ENCODE measurements around the gene CD47. TPM values are rescaled to one million over a fixed set of nuclear protein-coding genes. Genes with fewer than 3 reads are reported as not detected.

The CD47 gene
- total RNA-seq, 1 donor from 2014 or later = 60.0 TPM

DNA sequence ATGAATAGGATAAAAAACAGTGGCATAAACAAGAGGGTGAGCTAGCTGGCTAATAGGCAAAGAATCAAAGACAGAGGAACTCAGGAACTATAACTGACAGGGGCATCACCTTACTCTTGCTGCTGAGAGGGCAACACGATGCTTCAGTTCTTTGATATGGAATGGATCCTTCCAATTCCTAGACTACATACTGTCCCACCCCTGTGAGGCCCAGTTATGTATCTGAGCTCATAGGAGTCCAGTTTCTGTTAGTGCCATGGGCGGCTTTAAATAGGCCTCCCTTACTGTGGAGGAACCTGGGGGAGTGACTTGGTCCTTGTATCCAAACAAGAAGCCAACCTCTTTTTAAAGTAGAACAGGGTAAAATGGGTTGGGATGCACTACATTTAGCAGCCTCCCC lies 37.3 kb downstream of the CD47 start:
- peaks cover 1% of the 10 kb centered on the region for H3K36me3 ChIP-seq (ENCODE audit: control insufficient read depth, insufficient read depth, low read length)
- FAIRE-seq (no peak), DNase-seq (ENCODE audit: low read depth) (no peak)
- TF ChIP-seq, protein P1, sequence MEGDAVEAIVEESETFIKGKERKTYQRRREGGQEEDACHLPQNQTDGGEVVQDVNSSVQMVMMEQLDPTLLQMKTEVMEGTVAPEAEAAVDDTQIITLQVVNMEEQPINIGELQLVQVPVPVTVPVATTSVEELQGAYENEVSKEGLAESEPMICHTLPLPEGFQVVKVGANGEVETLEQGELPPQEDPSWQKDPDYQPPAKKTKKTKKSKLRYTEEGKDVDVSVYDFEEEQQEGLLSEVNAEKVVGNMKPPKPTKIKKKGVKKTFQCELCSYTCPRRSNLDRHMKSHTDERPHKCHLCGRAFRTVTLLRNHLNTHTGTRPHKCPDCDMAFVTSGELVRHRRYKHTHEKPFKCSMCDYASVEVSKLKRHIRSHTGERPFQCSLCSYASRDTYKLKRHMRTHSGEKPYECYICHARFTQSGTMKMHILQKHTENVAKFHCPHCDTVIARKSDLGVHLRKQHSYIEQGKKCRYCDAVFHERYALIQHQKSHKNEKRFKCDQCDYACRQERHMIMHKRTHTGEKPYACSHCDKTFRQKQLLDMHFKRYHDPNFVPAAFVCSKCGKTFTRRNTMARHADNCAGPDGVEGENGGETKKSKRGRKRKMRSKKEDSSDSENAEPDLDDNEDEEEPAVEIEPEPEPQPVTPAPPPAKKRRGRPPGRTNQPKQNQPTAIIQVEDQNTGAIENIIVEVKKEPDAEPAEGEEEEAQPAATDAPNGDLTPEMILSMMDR (IDR thresholded peaks at IDR 0.05; ENCODE audit: insufficient read depth, low read length, severe bottlenecking) = no peak
- H3K4me3 ChIP-seq (ENCODE audit: low read depth, low read length) = no peak overlapping the region
- no peaks in the 10 kb centered on the region for H3K27me3 ChIP-seq (ENCODE audit: control insufficient read depth, insufficient read depth, low read length)

DNA sequence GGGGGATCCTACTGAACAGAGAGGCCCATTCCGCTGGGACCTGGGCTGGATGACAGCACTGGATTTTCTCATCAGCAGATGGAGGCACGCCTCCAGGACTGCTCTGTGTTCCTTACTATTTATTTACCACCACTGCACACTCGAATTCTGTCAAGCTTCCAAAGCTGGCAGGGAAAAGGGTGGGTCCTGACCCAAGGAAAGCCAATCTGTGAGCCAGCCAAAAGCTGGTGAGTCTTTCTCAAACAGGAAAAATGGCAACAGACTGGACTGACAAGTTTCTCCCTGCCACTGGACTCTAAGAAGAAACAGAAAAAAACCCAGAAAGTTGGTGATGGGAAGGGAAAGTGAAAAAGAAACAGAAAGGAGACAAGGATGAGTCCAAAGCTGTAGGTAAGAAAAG lies 37.8 kb downstream of the CD47 start:
- FAIRE-seq = no peak

DNA sequence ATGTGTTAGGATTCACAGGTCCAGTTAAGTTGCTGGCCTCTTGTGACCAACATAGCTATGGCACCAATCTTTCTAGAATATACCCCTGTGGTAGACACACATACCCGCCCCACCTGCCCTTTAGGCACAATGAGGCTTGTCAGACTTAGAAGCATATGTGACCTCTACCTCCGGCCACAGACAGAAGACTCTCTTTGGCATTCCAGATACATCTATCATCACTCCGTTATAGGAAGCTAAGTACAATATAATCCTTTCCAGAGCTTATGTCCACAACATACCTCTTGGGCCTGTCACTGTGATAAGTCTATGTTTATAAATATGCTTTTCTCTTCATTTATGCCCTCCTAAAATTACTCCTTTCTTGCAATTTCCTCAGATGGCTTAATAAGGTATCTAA lies 39.8 kb downstream of the CD47 start:
- TF ChIP-seq, protein P1 (IDR thresholded peaks at IDR 0.05; ENCODE audit: insufficient read depth, low read length, severe bottlenecking) = no peak
- H3K27me3 ChIP-seq (ENCODE audit: control insufficient read depth, insufficient read depth, low read length) = no peaks in the 10 kb centered on the region
- peaks cover 1% of the 10 kb centered on the region for H3K36me3 ChIP-seq (ENCODE audit: control insufficient read depth, insufficient read depth, low read length)
- no peak for DNase-seq (ENCODE audit: low read depth)
- H3K4me3 ChIP-seq (ENCODE audit: low read depth, low read length) = no peak overlapping the region
- no peak for FAIRE-seq

More for the DNA sequence above, 37.8 kb downstream of the CD47 start:
- peak; percentile 69 for DNase-seq (ENCODE audit: low read depth)
- no peaks in the 10 kb centered on the region for H3K27me3 ChIP-seq (ENCODE audit: control insufficient read depth, insufficient read depth, low read length)
- H3K4me3 ChIP-seq (ENCODE audit: low read depth, low read length) = no peak overlapping the region
- peaks cover 1% of the 10 kb centered on the region for H3K36me3 ChIP-seq (ENCODE audit: control insufficient read depth, insufficient read depth, low read length)
- TF ChIP-seq, protein P1 (IDR thresholded peaks at IDR 0.05; ENCODE audit: insufficient read depth, low read length, severe bottlenecking) = peak; percentile 3

DNA sequence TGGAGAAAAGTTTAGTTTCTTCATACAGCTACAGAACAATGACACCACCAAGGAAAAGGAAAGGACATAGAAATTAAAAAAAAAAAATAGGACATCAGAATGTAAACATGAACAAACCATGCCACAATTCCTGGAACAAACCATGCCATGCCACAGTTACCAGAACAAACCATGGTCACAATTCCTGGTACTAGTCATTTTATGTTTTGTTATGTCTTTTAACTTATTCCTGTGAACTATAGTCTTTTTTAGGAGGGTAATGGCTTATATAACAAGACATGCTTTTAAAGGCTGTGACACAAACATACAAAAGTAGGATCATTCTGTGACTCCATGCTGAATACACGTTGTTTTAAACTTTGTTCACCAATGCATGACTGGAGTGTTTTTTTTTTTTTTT lies 42.8 kb downstream of the CD47 start:
- FAIRE-seq (no peak), DNase-seq (ENCODE audit: low read depth) (no peak)
- H3K4me3 ChIP-seq (ENCODE audit: low read depth, low read length) = no peak overlapping the region
- TF ChIP-seq, protein P1 (IDR thresholded peaks at IDR 0.05; ENCODE audit: insufficient read depth, low read length, severe bottlenecking) = no peak
- H3K27me3 ChIP-seq (ENCODE audit: control insufficient read depth, insufficient read depth, low read length) = no peaks in the 10 kb centered on the region
- H3K36me3 ChIP-seq (ENCODE audit: control insufficient read depth, insufficient read depth, low read length) = peaks cover 1% of the 10 kb centered on the region

DNA sequence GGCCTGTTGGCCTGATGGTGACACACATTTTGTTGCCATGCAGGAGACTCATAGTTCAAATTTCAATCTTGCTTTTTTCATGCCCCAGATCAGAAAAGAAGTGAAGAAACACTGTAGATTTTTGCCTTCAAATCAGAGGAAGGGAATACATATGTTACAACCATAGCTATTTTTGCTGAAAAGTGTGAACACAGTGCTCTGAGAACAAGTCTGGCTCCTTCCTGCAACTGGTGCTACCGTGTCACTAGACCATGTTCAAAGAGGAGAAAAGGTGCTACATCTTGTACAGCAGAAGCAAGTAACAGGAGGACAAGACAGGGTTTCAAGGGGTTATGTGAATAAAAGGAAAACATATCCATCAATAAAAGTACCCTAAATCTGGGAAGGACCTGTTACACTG lies 44.6 kb downstream of the CD47 start:
- DNase-seq (ENCODE audit: low read depth) = no peak
- Histone ChIP-seq H3K36me3 (ENCODE audit: control insufficient read depth, insufficient read depth, low read length) (peaks cover 2% of the 10 kb centered on the region), H3K4me3 (ENCODE audit: low read depth, low read length) (no peak overlapping the region), H3K27me3 (ENCODE audit: control insufficient read depth, insufficient read depth, low read length) (no peaks in the 10 kb centered on the region)
- peak; percentile 13 for FAIRE-seq
- TF ChIP-seq, protein P1 (IDR thresholded peaks at IDR 0.05; ENCODE audit: insufficient read depth, low read length, severe bottlenecking) = no peak

DNA sequence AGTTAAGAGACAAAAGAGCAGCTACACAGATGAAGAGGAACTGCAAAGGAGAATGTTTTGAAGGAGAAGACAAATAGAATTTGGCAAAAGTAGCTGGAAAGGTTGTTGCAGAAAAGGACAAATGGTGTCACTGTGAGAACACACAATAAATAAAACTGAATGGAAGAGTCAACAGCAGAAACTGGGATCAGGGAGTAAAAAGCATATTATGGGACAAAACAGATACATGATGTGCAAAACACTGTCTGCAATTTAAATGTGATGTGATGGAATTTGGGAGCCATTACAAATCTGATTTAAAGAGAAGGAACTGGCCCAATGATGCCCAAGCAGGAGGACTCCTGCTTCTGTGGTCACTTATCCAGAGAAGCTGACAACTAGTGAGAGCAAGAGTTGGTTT lies 46.1 kb downstream of the CD47 start:
- H3K36me3 ChIP-seq (ENCODE audit: control insufficient read depth, insufficient read depth, low read length) = peaks cover 1% of the 10 kb centered on the region
- DNase-seq (ENCODE audit: low read depth) (no peak), FAIRE-seq (no peak)
- TF ChIP-seq, protein P1 (IDR thresholded peaks at IDR 0.05; ENCODE audit: insufficient read depth, low read length, severe bottlenecking) = no peak
- H3K27me3 ChIP-seq (ENCODE audit: control insufficient read depth, insufficient read depth, low read length) = no peaks in the 10 kb centered on the region
- H3K4me3 ChIP-seq (ENCODE audit: low read depth, low read length) = no peak overlapping the region
